H9 (cell line): ENCODE measurements around the gene UBAP1. TPM values are rescaled to one million over a fixed set of nuclear protein-coding genes. Genes with fewer than 3 reads are reported as not detected.

Experiments
- DNase-seq: peaks from one replicate; pipeline ENCODE4 v3.0.0-alpha.2; 2017
- H2AFZ ChIP-seq: one replicate; pipeline ENCODE4 v1.6.1; 2013; ENCODE audit warnings: mild to moderate bottlenecking, low read length, control low read depth, moderate library complexity
- H2AK5ac ChIP-seq: 2 replicates; pipeline ENCODE4 v1.6.1; 2013; ENCODE audit warnings: low read length, control low read depth, mixed read lengths; ENCODE audit not compliant: insufficient read length
- H2BK120ac ChIP-seq: one replicate; pipeline ENCODE4 v1.6.1; 2013; ENCODE audit warnings: low read depth, mild to moderate bottlenecking, low read length, control low read depth, inconsistent platforms; ENCODE audit not compliant: poor library complexity, severe bottlenecking
- H2BK12ac ChIP-seq: 2 replicates; pipeline ENCODE4 v1.6.1; 2013; ENCODE audit warnings: low read length, control low read depth, mixed read lengths, low read depth; ENCODE audit not compliant: insufficient read length
- H2BK15ac ChIP-seq: 2 replicates; pipeline ENCODE4 v1.6.1; 2013; ENCODE audit warnings: low read depth, low read length, control low read depth
- H2BK20ac ChIP-seq: one replicate; pipeline ENCODE4 v1.6.1; 2013; ENCODE audit warnings: low read depth, mild to moderate bottlenecking, low read length, control low read depth, inconsistent platforms; ENCODE audit not compliant: poor library complexity, severe bottlenecking
- H2BK5ac ChIP-seq: 2 replicates; pipeline ENCODE4 v1.6.1; 2013; ENCODE audit warnings: low read length, control low read depth, mixed read lengths; ENCODE audit not compliant: insufficient read length
- H3K14ac ChIP-seq: 2 replicates; pipeline ENCODE4 v1.6.1; 2013; ENCODE audit warnings: low read length, control low read depth; ENCODE audit not compliant: insufficient read depth
- H3K18ac ChIP-seq: 2 replicates; pipeline ENCODE4 v1.6.1; 2013; ENCODE audit warnings: low read depth, mild to moderate bottlenecking, mixed read lengths, low read length, control low read depth; ENCODE audit not compliant: insufficient read length
- H3K23ac ChIP-seq: 2 replicates; pipeline ENCODE4 v1.6.1; 2013; ENCODE audit warnings: low read length, control low read depth, mixed read lengths, low read depth; ENCODE audit not compliant: insufficient read length
- H3K23me2 ChIP-seq: 2 replicates; pipeline ENCODE4 v1.6.1; 2013; ENCODE audit warnings: low read depth, mild to moderate bottlenecking, mixed read lengths, low read length, control low read depth; ENCODE audit not compliant: insufficient read length, poor library complexity, severe bottlenecking
- H3K27ac ChIP-seq: 2 replicates; pipeline ENCODE4 v1.5.1; 2013; ENCODE audit warnings: low read length, control low read depth, mixed read lengths, low read depth; ENCODE audit not compliant: insufficient read length
- H3K27me3 ChIP-seq: 2 replicates; pipeline ENCODE4 v1.6.1; 2013; ENCODE audit warnings: low read length, control low read depth, inconsistent platforms; ENCODE audit not compliant: insufficient read depth
- H3K4ac ChIP-seq: 2 replicates; pipeline ENCODE4 v1.6.1; 2013; ENCODE audit warnings: low read depth, mild to moderate bottlenecking, control low read depth, inconsistent platforms, low read length, moderate library complexity
- H3K4me1 ChIP-seq: 2 replicates; pipeline ENCODE4 v1.6.1; 2013; ENCODE audit warnings: low read length, control low read depth, inconsistent platforms; ENCODE audit not compliant: insufficient read depth
- H3K4me2 ChIP-seq: 2 replicates; pipeline ENCODE4 v1.6.1; 2013; ENCODE audit warnings: low read length, control low read depth, mixed read lengths; ENCODE audit not compliant: insufficient read length, insufficient read depth
- H3K56ac ChIP-seq: 2 replicates; pipeline ENCODE4 v1.6.1; 2013; ENCODE audit warnings: low read depth, mild to moderate bottlenecking, mixed read lengths, low read length, control low read depth; ENCODE audit not compliant: insufficient read length
- H3K79me1 ChIP-seq: 2 replicates; pipeline ENCODE4 v1.6.1; 2013; ENCODE audit warnings: low read depth, mild to moderate bottlenecking, moderate library complexity, low read length, control low read depth, inconsistent platforms; ENCODE audit not compliant: insufficient read depth, poor library complexity, severe bottlenecking
- H3K79me2 ChIP-seq: 2 replicates; pipeline ENCODE4 v1.6.1; 2013; ENCODE audit warnings: low read length, control low read depth, inconsistent platforms; ENCODE audit not compliant: insufficient read depth
- H3K9ac ChIP-seq: 2 replicates; pipeline ENCODE4 v1.6.1; 2013; ENCODE audit warnings: low read length, control low read depth, mixed read lengths; ENCODE audit not compliant: insufficient read length; ENCODE audit errors: extremely low read depth
- H3K9me3 ChIP-seq: one replicate; pipeline ENCODE4 v1.6.1; 2013; ENCODE audit warnings: low read depth, low read length, inconsistent platforms; ENCODE audit not compliant: control insufficient read depth
- H3T11ph ChIP-seq: one replicate; pipeline ENCODE4 v1.6.1; 2013; ENCODE audit warnings: mild to moderate bottlenecking, low read length, control low read depth, inconsistent platforms
- H4K20me1 ChIP-seq: one replicate; pipeline ENCODE4 v1.6.1; 2013; ENCODE audit not compliant: control insufficient read depth, insufficient read length, insufficient read depth
- H4K5ac ChIP-seq: 2 replicates; pipeline ENCODE4 v1.6.1; 2013; ENCODE audit warnings: low read depth, mild to moderate bottlenecking, mixed read lengths, low read length, control low read depth; ENCODE audit not compliant: insufficient read length
- H4K8ac ChIP-seq: replicated peaks from 2 replicates; pipeline ENCODE4 v1.6.1; 2013; ENCODE audit warnings: low read length, control low read depth, mixed read lengths, low read depth; ENCODE audit not compliant: insufficient read length
- H4K91ac ChIP-seq: 2 replicates; pipeline ENCODE4 v1.6.1; 2013; ENCODE audit warnings: low read depth, mild to moderate bottlenecking, moderate library complexity, mixed read lengths, low read length, control low read depth; ENCODE audit not compliant: insufficient read length
- H3K27ac Mint-ChIP-seq, 3 experiments: 2 replicates in 2 of 3; 3 replicates in 1 of 3; pipeline ENCODE4 v1.8.0; 2020 to 2021; ENCODE audit warnings: mixed read lengths in 3 of 3, mild to moderate bottlenecking in 1 of 3, moderate library complexity in 1 of 3
- H3K27me3 Mint-ChIP-seq: 2 replicates; pipeline ENCODE4 v1.8.0; 2021; ENCODE audit warnings: low read depth, mild to moderate bottlenecking, moderate library complexity, mixed read lengths
- H3K36me3 Mint-ChIP-seq, 3 experiments: 2 replicates in 2 of 3; 3 replicates in 1 of 3; pipeline ENCODE4 v1.8.0; 2020 to 2021; ENCODE audit warnings: low read depth in 3 of 3, mixed read lengths in 3 of 3; ENCODE audit not compliant: insufficient read depth in 1 of 3
- H3K4me1 Mint-ChIP-seq, 2 experiments: 2 replicates each; pipeline ENCODE4 v1.8.0; 2020; ENCODE audit warnings: mixed read lengths in 2 of 2
- H3K4me3 Mint-ChIP-seq, 2 experiments: 2 replicates in 1 of 2; 3 replicates in 1 of 2; pipeline ENCODE4 v1.8.0; 2020 to 2021; ENCODE audit warnings: mild to moderate bottlenecking in 2 of 2, mixed read lengths in 2 of 2, moderate library complexity in 1 of 2
- H3K9me3 Mint-ChIP-seq, 2 experiments: 2 replicates in 1 of 2; 3 replicates in 1 of 2; pipeline ENCODE4 v1.8.0; 2020; ENCODE audit warnings: mild to moderate bottlenecking in 2 of 2, mixed read lengths in 2 of 2, moderate library complexity in 1 of 2
- WGBS: extraction: QIAGEN DNeasy Blood & Tissue Kit; methylation state at CpG from one replicate; pipeline ENCODE4 v1.1.7; 2013; ENCODE audit warnings: missing lambda C conversion rate, low lambda C conversion rate, mixed read lengths; ENCODE audit not compliant: insufficient read length; ENCODE audit errors: extremely low coverage; 5-methylcytosine and 5-hydroxymethylcytosine counted together
- total RNA-seq: library from RNA; stranded (reverse); gene quantifications from 2 replicates; pipeline ENCODE4 v1.2.1, GENCODE V29; 2021
- TF ChIP-seq, protein P1 (sequence below): fragments of 200-600 bp; sonication (generic); conservative IDR thresholded peaks from 3 replicates; pipeline ENCODE4 v1.8.0; 2021; ENCODE audit warnings: antibody characterized with exemption, mild to moderate bottlenecking

Gene UBAP1
- total RNA-seq, 1 experiment from 2014 or later = 32.6 TPM

- Histone ChIP-seq H3K27me3 (no peaks in the 10 kb centered on the region), H4K5ac (no peak overlapping the region), H2BK20ac (no peak overlapping the region), H3K9me3 (no peaks in the 10 kb centered on the region), H2BK15ac (no peak overlapping the region), H2AK5ac (no peak overlapping the region), H3K9ac (no peak overlapping the region), H4K20me1 (no peaks in the 10 kb centered on the region), H3T11ph (no peak overlapping the region), H3K27ac (no peak overlapping the region), H3K4me1 (no peaks in the 10 kb centered on the region), H3K79me2 (peaks cover 9% of the 10 kb centered on the region; the same call in 1 of the 2 replicates), H3K23me2 (no peaks in the 10 kb centered on the region), H2BK120ac (no peak overlapping the region), H4K91ac (no peak overlapping the region), H2BK5ac (no peak overlapping the region), H3K14ac (no peak overlapping the region), H2AFZ (no peak overlapping the region), H3K23ac (no peak overlapping the region), H3K79me1 (peaks cover 3% of the 10 kb centered on the region), H3K4me2 (no peak overlapping the region), H2BK12ac (no peak overlapping the region), H3K56ac (no peak overlapping the region), H3K18ac (no peak overlapping the region), H3K4ac (no peak overlapping the region), H4K8ac (no peak overlapping the region)
- Mint-ChIP-seq H3K4me1 (peaks cover 8 to 10% of the 10 kb centered on the region in 2 experiments), H3K9me3 (no peaks in the 10 kb centered on the region), H3K36me3 (peaks cover 4 to 13% (median 10%) of the 10 kb centered on the region in 3 experiments), H3K27me3 (no peaks in the 10 kb centered on the region), H3K4me3 (no peak overlapping the region), H3K27ac (peak overlapping the region in 1 of 3 experiments; percentile 43; a peak in 1 of 7 replicates)
- no peak for DNase-seq
- TF ChIP-seq, protein P1, sequence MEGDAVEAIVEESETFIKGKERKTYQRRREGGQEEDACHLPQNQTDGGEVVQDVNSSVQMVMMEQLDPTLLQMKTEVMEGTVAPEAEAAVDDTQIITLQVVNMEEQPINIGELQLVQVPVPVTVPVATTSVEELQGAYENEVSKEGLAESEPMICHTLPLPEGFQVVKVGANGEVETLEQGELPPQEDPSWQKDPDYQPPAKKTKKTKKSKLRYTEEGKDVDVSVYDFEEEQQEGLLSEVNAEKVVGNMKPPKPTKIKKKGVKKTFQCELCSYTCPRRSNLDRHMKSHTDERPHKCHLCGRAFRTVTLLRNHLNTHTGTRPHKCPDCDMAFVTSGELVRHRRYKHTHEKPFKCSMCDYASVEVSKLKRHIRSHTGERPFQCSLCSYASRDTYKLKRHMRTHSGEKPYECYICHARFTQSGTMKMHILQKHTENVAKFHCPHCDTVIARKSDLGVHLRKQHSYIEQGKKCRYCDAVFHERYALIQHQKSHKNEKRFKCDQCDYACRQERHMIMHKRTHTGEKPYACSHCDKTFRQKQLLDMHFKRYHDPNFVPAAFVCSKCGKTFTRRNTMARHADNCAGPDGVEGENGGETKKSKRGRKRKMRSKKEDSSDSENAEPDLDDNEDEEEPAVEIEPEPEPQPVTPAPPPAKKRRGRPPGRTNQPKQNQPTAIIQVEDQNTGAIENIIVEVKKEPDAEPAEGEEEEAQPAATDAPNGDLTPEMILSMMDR = no peak
- no CpG with 5 or more reads among the region's 1 CpG for WGBS
Measured at GRCh38 chr9:34187891-34188240, 9.0 kb downstream of the UBAP1 start.
